CD14-positive monocyte (primary cell): ENCODE results near the gene STMP1. TPM values are rescaled to one million over a fixed set of nuclear protein-coding genes. Genes with fewer than 3 reads are reported as not detected.
"Not testable (repeated sequence)": the region's sequence is repeated elsewhere in the genome, so short reads cannot be mapped to it uniquely, and the experiment has no call there.

ENCODE experiments used
- DNase-seq, 3 donors: peaks; one replicate each; pipeline ENCODE4 v3.0.0-alpha.2; 2011 to 2022
- H2AFZ ChIP-seq: 2 replicates; pipeline ENCODE4 v1.6.0; 2012; ENCODE audit warnings: mild to moderate bottlenecking, low read depth, low read length, inconsistent platforms; ENCODE audit not compliant: insufficient read depth, poor library complexity, severe bottlenecking
- H3K27ac ChIP-seq, 2 donors: 1 replicate in 1 of 2; 2 replicates in 1 of 2; pipeline ENCODE4 v1.5.1; 2012 to 2013; ENCODE audit warnings: low read length in 2 of 2, control low read depth in 1 of 2, inconsistent platforms in 1 of 2, low read depth in 1 of 2, mild to moderate bottlenecking in 1 of 2
- H3K27me3 ChIP-seq, 2 donors: one replicate each; pipeline versions ENCODE4 v1.6.0 to v1.6.1; 2011 to 2013; ENCODE audit warnings: low read length in 2 of 2; ENCODE audit not compliant: control insufficient read depth in 2 of 2, insufficient read depth in 2 of 2
- H3K36me3 ChIP-seq, 2 donors: replicated peaks in 1 of 2; 1 replicate in 1 of 2; 2 replicates in 1 of 2; pipeline versions ENCODE4 v1.5.1 to v1.6.1; 2012 to 2013; ENCODE audit warnings: low read length in 2 of 2, control low read depth in 1 of 2, inconsistent platforms in 1 of 2, mild to moderate bottlenecking in 1 of 2; ENCODE audit not compliant: insufficient read depth in 2 of 2, control insufficient read depth in 1 of 2
- H3K4me1 ChIP-seq, 2 donors: 1 replicate in 1 of 2; 2 replicates in 1 of 2; pipeline versions ENCODE4 v1.5.1 to v1.6.1; 2012 to 2013; ENCODE audit warnings: low read length in 2 of 2, control low read depth in 1 of 2, inconsistent platforms in 1 of 2, mild to moderate bottlenecking in 1 of 2, moderate library complexity in 1 of 2; ENCODE audit not compliant: insufficient read depth in 2 of 2, control insufficient read depth in 1 of 2
- H3K4me2 ChIP-seq: replicated peaks from 2 replicates; pipeline ENCODE3; 2012; ENCODE audit warnings: low read length, moderate library complexity, mild to moderate bottlenecking; ENCODE audit not compliant: poor library complexity, severe bottlenecking; ENCODE audit errors: extremely low read depth
- H3K4me3 ChIP-seq, 3 experiments: fragments of 200-600 bp in 1 of 3; sonication (generic) in 1 of 3; replicated peaks in 1 of 3; 1 replicate in 2 of 3; 2 replicates in 1 of 3; pipeline ENCODE4 v1.5.1; 2011 to 2013; ENCODE audit warnings: low read length in 3 of 3, mild to moderate bottlenecking in 3 of 3, control low read depth in 2 of 3, low read depth in 2 of 3, inconsistent platforms in 1 of 3, moderate library complexity in 1 of 3
- H3K79me2 ChIP-seq: 2 replicates; pipeline ENCODE4 v1.6.0; 2012; ENCODE audit warnings: mild to moderate bottlenecking, control low read depth, inconsistent platforms, low read length, moderate library complexity; ENCODE audit not compliant: insufficient read depth
- H3K9ac ChIP-seq: 2 replicates; pipeline ENCODE4 v1.6.0; 2017; ENCODE audit warnings: low read length, mild to moderate bottlenecking; ENCODE audit not compliant: insufficient read depth, poor library complexity, severe bottlenecking
- H3K9me3 ChIP-seq, 2 donors: replicated peaks in 1 of 2; 1 replicate in 1 of 2; 2 replicates in 1 of 2; pipeline versions ENCODE4 v1.5.1 to v1.6.1; 2012 to 2013; ENCODE audit warnings: low read length in 2 of 2, control low read depth in 1 of 2; ENCODE audit not compliant: control insufficient read depth in 1 of 2, insufficient read depth in 1 of 2
- H4K20me1 ChIP-seq: 2 replicates; pipeline ENCODE4 v1.6.0; 2012; ENCODE audit warnings: mild to moderate bottlenecking, low read length, control low read depth, moderate library complexity; ENCODE audit not compliant: insufficient read depth
- H3K27ac Mint-ChIP-seq, 7 donors: one replicate each; pipeline ENCODE4 v1.8.0; 2020; ENCODE audit warnings: mild to moderate bottlenecking in 7 of 7, mixed read lengths in 7 of 7, moderate library complexity in 6 of 7, inconsistent platforms in 2 of 7
- H3K27me3 Mint-ChIP-seq, 3 donors: one replicate each; pipeline ENCODE4 v1.8.0; 2021 to 2022; ENCODE audit warnings: low read depth in 3 of 3, mild to moderate bottlenecking in 3 of 3, mixed read lengths in 3 of 3, moderate library complexity in 3 of 3, inconsistent platforms in 1 of 3
- H3K36me3 Mint-ChIP-seq, 2 donors: one replicate each; pipeline ENCODE4 v1.8.0; 2020; ENCODE audit warnings: mixed read lengths in 2 of 2, inconsistent platforms in 1 of 2, mild to moderate bottlenecking in 1 of 2
- H3K4me1 Mint-ChIP-seq: one replicate; pipeline ENCODE4 v1.8.0; 2020; ENCODE audit warnings: mild to moderate bottlenecking, mixed read lengths
- H3K4me3 Mint-ChIP-seq, 2 donors: one replicate each; pipeline ENCODE4 v1.8.0; 2020; ENCODE audit warnings: mild to moderate bottlenecking in 2 of 2, mixed read lengths in 2 of 2, moderate library complexity in 1 of 2
- H3K9me3 Mint-ChIP-seq, 7 donors: one replicate each; pipeline ENCODE4 v1.8.0; 2020 to 2022; ENCODE audit warnings: mixed read lengths in 7 of 7, mild to moderate bottlenecking in 6 of 7, moderate library complexity in 6 of 7, inconsistent platforms in 2 of 7
- CTCF ChIP-seq: fragments of 200-600 bp; IDR thresholded peaks from one replicate; pipeline ENCODE4 v1.8.0; 2022; ENCODE audit warnings: antibody characterized with exemption, mild to moderate bottlenecking
- WGBS: methylation state at CpG from one replicate; pipeline ENCODE4 v1.1.5; 2013; ENCODE audit warnings: missing lambda C conversion rate; ENCODE audit not compliant: insufficient coverage; 5-methylcytosine and 5-hydroxymethylcytosine counted together
- intact Hi-C, 2 donors: fragments of 100-400 bp; cut with micrococcal nuclease; formaldehyde crosslinking; loops; one replicate each; pipeline versions ENCODE4 v1.15.0 to v1.15.1; 2023
- polyA plus RNA-seq, 3 donors: library from polyadenylated mRNA; depleted of rRNA in 1 of 3; unstranded in 2 of 3; stranded (reverse) in 1 of 3; fragments of 300-500 nt in 2 of 3; fragments of >200 nt in 1 of 3; fragmentation: Illumina TruSeq in 2 of 3; gene quantifications; 1 replicate in 2 of 3; 2 replicates in 1 of 3; pipeline ENCODE4 v1.2.3, GENCODE V29; 2012 to 2021

The STMP1 gene
- polyA plus RNA-seq, 3 donors = 20.4 to 108 (median 88.8) TPM

- no peaks in the 10 kb centered on the region for H3K4me1 ChIP-seq
Observed at GRCh38 chr7:135690566-135690965, 28.3 kb downstream of the STMP1 start.

GRCh38 chr7:135692055-135692454, 29.7 kb downstream of the STMP1 start:
- Histone ChIP-seq H3K4me1 (no peaks in the 10 kb centered on the region), H3K4me2 (no peak overlapping the region), H3K36me3 (no peaks in the 10 kb centered on the region), H3K9me3 (no peaks in the 10 kb centered on the region), H4K20me1 (no peaks in the 10 kb centered on the region), H3K27ac (no peak overlapping the region), H3K9ac (no peak overlapping the region), H3K27me3 (no peaks in the 10 kb centered on the region), H2AFZ (no peak overlapping the region), H3K4me3 (no peak overlapping the region), H3K79me2 (no peaks in the 10 kb centered on the region)
- WGBS = no CpG with 5 or more reads among the region's 3 CpGs
- Mint-ChIP-seq H3K27me3 (peaks cover 0 to 1% (median 0%) of the 10 kb centered on the region in 3 donors), H3K9me3 (no peaks in the 10 kb centered on the region), H3K27ac (peak overlapping the region in 2 of 7 donors; percentile 58 to 72), H3K4me1 (peaks cover 8% of the 10 kb centered on the region), H3K4me3 (no peak overlapping the region), H3K36me3 (peaks cover 13 to 15% of the 10 kb centered on the region in 2 donors)
- no peak for DNase-seq
- no peak for TF ChIP-seq CTCF
- intact Hi-C loops = no loop called here

More at GRCh38 chr7:135690566-135690965, 28.3 kb downstream of the STMP1 start:
- H3K27ac Mint-ChIP-seq = peak overlapping the region in 1 of 7 donors; percentile 33
- peaks cover 15 to 20% of the 10 kb centered on the region in 2 donors for H3K36me3 Mint-ChIP-seq
- H3K27me3 Mint-ChIP-seq = no peaks in the 10 kb centered on the region
- Histone ChIP-seq H4K20me1 (no peaks in the 10 kb centered on the region), H3K9me3 (no peaks in the 10 kb centered on the region), H3K27me3 (no peaks in the 10 kb centered on the region), H3K36me3 (no peaks in the 10 kb centered on the region), H3K4me3 (no peak overlapping the region), H3K79me2 (no peaks in the 10 kb centered on the region), H2AFZ (no peak overlapping the region), H3K9ac (no peak overlapping the region), H3K27ac (no peak overlapping the region), H3K4me2 (no peak overlapping the region)
- intact Hi-C loops = no loop called here
- no peak for TF ChIP-seq CTCF
- DNase-seq = no peak
- no peak overlapping the region for H3K4me3 Mint-ChIP-seq
- H3K4me1 Mint-ChIP-seq = peaks cover 8% of the 10 kb centered on the region
- WGBS = 100% methylated on average over 2 of the region's 3 CpGs
- no peaks in the 10 kb centered on the region for H3K9me3 Mint-ChIP-seq

GRCh38 chr7:135692606-135693005, 30.3 kb downstream of the STMP1 start:
- H3K27ac Mint-ChIP-seq, H3K4me1 ChIP-seq, H3K9me3 ChIP-seq, H3K36me3 ChIP-seq, H3K27me3 Mint-ChIP-seq, H3K4me3 Mint-ChIP-seq, H2AFZ ChIP-seq, H3K9ac ChIP-seq, intact Hi-C loops, H3K27me3 ChIP-seq, H3K4me2 ChIP-seq, H3K9me3 Mint-ChIP-seq, DNase-seq, H3K4me1 Mint-ChIP-seq, H3K79me2 ChIP-seq, H3K4me3 ChIP-seq, H4K20me1 ChIP-seq, H3K27ac ChIP-seq: not testable (repeated sequence)
- 97% methylated on average over 7 of the region's 7 CpGs for WGBS
- peaks cover 13 to 14% of the 10 kb centered on the region in 2 donors for H3K36me3 Mint-ChIP-seq
